Breast epithelium (tissue), 4 donors: Measurements from ENCODE around the gene CFAP65. TPM values are rescaled to one million over a fixed set of nuclear protein-coding genes. Genes with fewer than 3 reads are reported as not detected.

Experiments used
- DNase-seq, 2 donors: peaks; one replicate each; pipeline ENCODE4 v3.0.0-alpha.2; 2019; ENCODE audit warnings: low spot score in 2 of 2
- H3K27ac ChIP-seq, 2 donors: fragments of 200-600 bp; sonication (generic) in 1 of 2; one replicate each; pipeline ENCODE4 v1.5.1; 2016 to 2019; ENCODE audit warnings: mild to moderate bottlenecking in 1 of 2
- H3K27me3 ChIP-seq, 2 donors: fragments of 200-600 bp; sonication (generic) in 1 of 2; one replicate each; pipeline versions ENCODE4 v1.5.1 to v1.6.0; 2017 to 2019; ENCODE audit warnings: control low read depth in 1 of 2, mild to moderate bottlenecking in 1 of 2
- H3K36me3 ChIP-seq: fragments of 200-600 bp; one replicate; pipeline ENCODE4 v1.5.1; 2019
- H3K4me1 ChIP-seq, 2 donors: fragments of 200-600 bp; sonication (generic); one replicate each; pipeline ENCODE4 v1.5.1; 2016 to 2019; ENCODE audit warnings: control low read depth in 1 of 2
- H3K4me3 ChIP-seq, 3 donors: fragments of 200-600 bp; sonication (generic); 1 replicate in 2 of 3; 2 replicates in 1 of 3; pipeline ENCODE4 v1.5.1; 2016 to 2019; ENCODE audit warnings: mild to moderate bottlenecking in 3 of 3, moderate library complexity in 2 of 3
- H3K9me3 ChIP-seq, 2 donors: fragments of 200-600 bp; sonication (generic) in 1 of 2; one replicate each; pipeline ENCODE4 v1.5.1; 2016 to 2019; ENCODE audit warnings: control low read depth in 1 of 2
- POLR2A ChIP-seq: fragments of 450-650 bp; IDR thresholded peaks from one replicate; pipeline ENCODE4 v1.6.1; 2016; ENCODE audit warnings: antibody characterized with exemption, mild to moderate bottlenecking, moderate library complexity
- POLR2AphosphoS5 ChIP-seq, 3 donors: sonication (generic); formaldehyde crosslinking; IDR thresholded peaks; one replicate each; pipeline ENCODE4 v1.6.1; 2017; ENCODE audit warnings: antibody characterized with exemption in 3 of 3
- intact Hi-C: fragments of 100-400 bp; cut with DNase I; formaldehyde crosslinking; loops from one replicate; pipeline ENCODE4 v1.15.1; 2023; ENCODE audit warnings: low total_unique reads
- total RNA-seq, 3 donors: library from RNA; depleted of rRNA; stranded (reverse); fragments of >200 nt; gene quantifications; one replicate each; pipeline ENCODE4 v1.1.0, GENCODE V29; 2016
- TF ChIP-seq, protein P1 (sequence below), 3 donors: fragments of 450-650 bp; IDR thresholded peaks; one replicate each; pipeline ENCODE4 v1.5.1; 2016 to 2017; ENCODE audit warnings: antibody characterized with exemption in 3 of 3, mild to moderate bottlenecking in 3 of 3, moderate library complexity in 3 of 3

Gene CFAP65
- total RNA-seq, 3 donors from 2014 or later: 0.33 TPM; not detected in 2

DNA sequence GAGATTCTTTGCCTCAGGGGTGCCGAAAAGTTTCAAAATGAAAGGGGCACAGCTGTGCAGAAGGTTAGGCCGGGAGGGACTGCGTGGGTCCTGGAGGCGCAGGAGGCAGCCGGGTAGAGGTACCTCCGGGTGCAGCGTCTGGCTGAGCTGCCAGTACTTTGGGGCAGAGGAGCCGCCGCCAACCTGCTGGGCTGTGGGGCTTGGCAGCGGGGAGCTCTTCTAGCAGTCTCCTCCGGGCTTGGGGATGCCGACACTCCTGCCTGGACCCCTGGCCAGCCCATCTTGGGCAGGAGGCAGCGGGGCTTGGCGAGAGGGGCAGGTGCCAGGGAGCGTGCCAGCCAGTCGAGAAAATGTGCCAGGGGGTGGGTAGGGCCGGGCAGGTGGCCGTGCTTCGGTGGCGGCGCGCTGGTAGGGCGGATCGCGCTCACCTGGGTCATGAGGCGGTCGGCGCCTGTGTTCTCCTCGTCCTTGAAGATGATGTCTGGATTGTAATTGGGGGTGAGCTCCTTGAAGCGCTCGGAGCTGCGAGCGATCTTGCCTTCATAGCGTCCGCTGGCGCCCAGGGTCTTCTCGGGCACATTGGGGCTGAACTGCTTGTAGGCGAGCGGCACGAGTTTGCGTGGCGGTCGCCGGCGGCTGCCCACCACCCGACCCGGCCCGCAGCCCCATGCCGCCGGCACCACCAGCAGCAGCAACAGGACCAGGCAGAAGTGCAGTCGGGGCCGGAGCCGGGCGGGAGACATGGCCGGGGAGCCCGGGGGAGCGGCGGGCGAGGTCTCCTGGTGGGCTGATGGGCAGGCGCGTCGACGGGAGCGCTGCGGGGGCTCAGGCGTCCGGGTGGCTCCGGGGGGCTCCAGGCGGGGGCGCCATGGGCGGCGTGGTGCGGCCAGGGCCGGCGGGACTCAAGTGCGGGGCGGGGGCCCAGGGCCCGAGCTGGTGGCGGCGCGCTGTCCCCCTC is 18.7 kb upstream of the CFAP65 start:
- Histone ChIP-seq H3K4me1 (peaks cover 4 to 26% of the 10 kb centered on the region in 2 donors), H3K4me3 (peak overlapping the region in 2 of 3 donors; percentile 26 to 60), H3K27me3 (peaks cover 3 to 91% of the 10 kb centered on the region in 2 donors), H3K27ac (no peak overlapping the region), H3K36me3 (no peaks in the 10 kb centered on the region), H3K9me3 (no peaks in the 10 kb centered on the region)
- DNase-seq: no peak
- intact Hi-C loops: no loop called here
- no peak for TF ChIP-seq POLR2A
- TF ChIP-seq, protein P1, sequence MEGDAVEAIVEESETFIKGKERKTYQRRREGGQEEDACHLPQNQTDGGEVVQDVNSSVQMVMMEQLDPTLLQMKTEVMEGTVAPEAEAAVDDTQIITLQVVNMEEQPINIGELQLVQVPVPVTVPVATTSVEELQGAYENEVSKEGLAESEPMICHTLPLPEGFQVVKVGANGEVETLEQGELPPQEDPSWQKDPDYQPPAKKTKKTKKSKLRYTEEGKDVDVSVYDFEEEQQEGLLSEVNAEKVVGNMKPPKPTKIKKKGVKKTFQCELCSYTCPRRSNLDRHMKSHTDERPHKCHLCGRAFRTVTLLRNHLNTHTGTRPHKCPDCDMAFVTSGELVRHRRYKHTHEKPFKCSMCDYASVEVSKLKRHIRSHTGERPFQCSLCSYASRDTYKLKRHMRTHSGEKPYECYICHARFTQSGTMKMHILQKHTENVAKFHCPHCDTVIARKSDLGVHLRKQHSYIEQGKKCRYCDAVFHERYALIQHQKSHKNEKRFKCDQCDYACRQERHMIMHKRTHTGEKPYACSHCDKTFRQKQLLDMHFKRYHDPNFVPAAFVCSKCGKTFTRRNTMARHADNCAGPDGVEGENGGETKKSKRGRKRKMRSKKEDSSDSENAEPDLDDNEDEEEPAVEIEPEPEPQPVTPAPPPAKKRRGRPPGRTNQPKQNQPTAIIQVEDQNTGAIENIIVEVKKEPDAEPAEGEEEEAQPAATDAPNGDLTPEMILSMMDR (IDR thresholded peaks at IDR 0.05): no peak
- no peak for TF ChIP-seq POLR2AphosphoS5 (IDR thresholded peaks at IDR 0.05)

DNA sequence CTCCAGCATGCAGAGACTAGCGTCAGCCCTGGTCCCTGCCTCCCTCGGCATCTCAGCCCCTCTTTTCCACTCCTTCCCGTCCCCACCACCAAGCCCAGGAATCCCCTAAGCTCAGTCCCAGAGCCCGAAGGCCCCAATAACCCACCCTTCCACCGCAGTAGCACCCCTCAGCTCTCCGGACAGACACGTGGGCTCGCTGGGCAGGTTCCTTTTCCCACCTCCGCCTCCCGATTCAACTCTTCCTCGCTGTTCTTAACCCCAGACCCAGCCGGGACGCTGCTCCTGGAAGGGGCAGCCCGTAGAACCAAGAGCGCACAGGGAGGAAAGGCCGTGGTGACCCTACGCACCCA is 18.0 kb upstream of the CFAP65 start:
- H3K27ac ChIP-seq: no peak overlapping the region
- peak overlapping the region in 1 of 3 donors; percentile 60 for H3K4me3 ChIP-seq
- no peaks in the 10 kb centered on the region for H3K9me3 ChIP-seq
- H3K4me1 ChIP-seq: peaks cover 4 to 26% of the 10 kb centered on the region in 2 donors
- peaks cover 3 to 96% of the 10 kb centered on the region in 2 donors for H3K27me3 ChIP-seq
- no peak for DNase-seq
- TF ChIP-seq POLR2AphosphoS5 (IDR thresholded peaks at IDR 0.05): no peak
- no peak for TF ChIP-seq POLR2A
- TF ChIP-seq, protein P1 (IDR thresholded peaks at IDR 0.05): no peak
- no peaks in the 10 kb centered on the region for H3K36me3 ChIP-seq
- intact Hi-C loops: no loop called here

DNA sequence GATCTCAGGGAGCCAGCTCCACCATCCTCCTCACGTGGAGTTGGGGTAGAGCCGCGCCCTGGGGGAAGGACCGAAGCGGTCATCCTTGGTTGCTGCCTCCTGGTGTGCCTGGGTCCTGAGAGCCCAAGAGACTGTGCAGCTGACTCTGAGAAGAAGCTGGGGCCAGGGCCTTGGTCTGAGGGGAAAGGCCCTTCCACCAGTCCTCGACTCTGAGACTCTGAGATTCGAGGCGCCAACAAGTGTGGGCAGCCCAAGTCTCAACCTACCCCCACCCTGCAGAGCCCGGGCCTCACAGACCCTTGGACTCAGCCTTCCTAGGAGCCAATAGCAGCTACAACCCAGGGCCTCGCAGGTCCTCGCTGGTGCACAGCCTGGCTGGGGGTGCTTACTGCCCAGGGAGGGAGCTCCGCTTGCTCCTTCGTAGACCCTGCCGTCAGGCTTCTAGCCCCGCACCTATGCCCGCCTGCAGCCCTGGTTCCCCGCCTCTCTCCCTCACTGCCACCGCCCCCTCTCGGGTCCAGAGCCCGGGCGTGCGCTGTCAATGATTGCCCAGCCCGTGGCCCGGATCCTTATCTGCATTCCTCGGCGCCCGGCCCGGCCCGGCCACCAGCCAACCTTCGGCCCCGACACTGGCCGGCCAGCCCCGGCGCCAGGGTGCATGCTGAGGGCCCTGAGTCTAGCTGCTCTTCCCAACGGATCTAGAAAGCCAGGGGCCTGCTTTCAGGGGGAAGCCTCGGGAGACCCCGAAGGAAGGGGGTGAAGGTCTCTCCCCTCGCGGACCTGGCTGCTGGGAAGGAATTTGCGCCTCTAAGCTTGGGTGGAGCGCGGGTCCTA is 17.4 kb upstream of the CFAP65 start:
- Histone ChIP-seq H3K4me1 (peaks cover 4 to 26% of the 10 kb centered on the region in 2 donors), H3K27me3 (peaks cover 3 to 90% of the 10 kb centered on the region in 2 donors), H3K36me3 (no peaks in the 10 kb centered on the region), H3K4me3 (peak overlapping the region in 1 of 3 donors; percentile 60), H3K27ac (no peak overlapping the region), H3K9me3 (no peaks in the 10 kb centered on the region)
- DNase-seq: no peak
- no peak for TF ChIP-seq POLR2A
- TF ChIP-seq POLR2AphosphoS5 (IDR thresholded peaks at IDR 0.05): no peak
- TF ChIP-seq, protein P1 (IDR thresholded peaks at IDR 0.05): no peak
- intact Hi-C loops: no loop called here

DNA sequence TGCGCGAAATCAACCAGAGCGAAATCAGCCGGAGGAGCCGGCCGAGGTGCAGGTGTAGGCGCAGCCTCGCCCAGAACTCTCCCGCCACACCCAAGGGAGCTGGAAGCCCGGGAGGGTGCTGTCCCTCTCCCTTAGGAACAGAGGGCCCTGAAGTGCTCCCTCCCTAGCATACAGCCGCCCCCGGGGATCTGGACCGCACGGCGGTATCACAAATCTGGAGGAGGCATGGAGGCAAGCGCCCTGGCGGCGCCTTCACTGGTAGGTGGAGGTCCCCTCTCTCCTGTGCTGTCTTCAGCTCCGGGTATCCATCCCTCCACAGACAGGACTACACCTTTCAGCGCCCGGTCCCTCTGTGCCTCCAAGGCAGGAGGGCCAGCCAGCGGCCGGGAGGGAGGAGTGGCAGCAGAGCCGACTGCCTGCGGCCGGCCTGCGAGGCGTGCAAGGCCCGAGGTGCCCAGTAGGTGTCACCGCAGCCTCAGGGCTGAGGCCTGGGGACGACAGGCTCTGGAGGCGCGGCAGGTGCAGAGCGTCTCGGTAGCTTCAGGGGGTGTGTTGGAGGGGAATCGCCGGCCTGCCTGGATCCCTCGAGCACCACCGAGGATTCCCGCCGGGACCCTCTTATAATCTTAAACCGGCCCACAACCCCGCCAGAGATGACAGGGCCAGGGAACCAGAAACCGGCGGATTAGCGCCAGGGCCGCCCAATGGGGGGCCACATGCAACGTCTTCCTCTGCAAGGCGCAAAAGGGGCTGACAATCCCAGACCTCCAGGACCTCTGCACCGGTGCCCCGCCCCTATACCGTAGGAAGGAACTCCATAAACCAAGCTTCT is 16.6 kb upstream of the CFAP65 start:
- Histone ChIP-seq H3K36me3 (no peaks in the 10 kb centered on the region), H3K4me1 (peaks cover 4 to 26% of the 10 kb centered on the region in 2 donors), H3K27me3 (peaks cover 3 to 82% of the 10 kb centered on the region in 2 donors), H3K27ac (no peak overlapping the region), H3K4me3 (peak overlapping the region in 1 of 3 donors; percentile 51), H3K9me3 (no peaks in the 10 kb centered on the region)
- intact Hi-C loops: no loop called here
- no peak for TF ChIP-seq POLR2AphosphoS5 (IDR thresholded peaks at IDR 0.05)
- TF ChIP-seq, protein P1 (IDR thresholded peaks at IDR 0.05): peak in 2 of 3 donors; percentile 54 to 73
- no peak for DNase-seq
